ENCODE results near the gene POU3F3. TPM values are rescaled to one million over a fixed set of nuclear protein-coding genes. Genes with fewer than 3 reads are reported as not detected.

Gene POU3F3
- total and polyA plus RNA-seq, 8 donors: not detected

- no peak for TF ChIP-seq CTCF (IDR thresholded peaks at IDR 0.05)
- no peaks in the 10 kb centered on the region for H3K9me3 ChIP-seq
- FAIRE-seq (no peak), ATAC-seq (no peak), DNase-seq (no peak)
- intact Hi-C loops (cut with DNase I): loop anchor here in 1 of 3 donors (10.0 kb wide), 1 partner anchor 1696 kb away; no protein-coding TSS in a partner anchor
- no peak overlapping the region for H3K27ac ChIP-seq
- 59 to 60% methylated on average over 4 of the region's 4 CpGs for WGBS, 2 donors
- no peaks in the 10 kb centered on the region for H3K4me1 ChIP-seq
- H3K36me3 ChIP-seq: no peaks in the 10 kb centered on the region
- peaks cover 3 to 84% (median 38%) of the 10 kb centered on the region in 4 donors for H3K27me3 ChIP-seq
- no peak overlapping the region for H3K4me3 ChIP-seq
Observed at GRCh38 chr2:104860451-104860790, 6.5 kb downstream of the POU3F3 start.

- intact Hi-C loops (cut with DNase I): loop anchor here in 1 of 3 donors (10.0 kb wide), 1 partner anchor 1697 kb away; no protein-coding TSS in a partner anchor
- DNase-seq (no peak), ATAC-seq (no peak), FAIRE-seq (no peak)
- WGBS, 2 donors: 8 to 11% methylated on average over 11 of the region's 11 CpGs
- no peak overlapping the region for H3K27ac ChIP-seq
- TF ChIP-seq CTCF (IDR thresholded peaks at IDR 0.05): no peak
- no peak overlapping the region for H3K4me3 ChIP-seq
- no peaks in the 10 kb centered on the region for H3K36me3 ChIP-seq
- H3K27me3 ChIP-seq: peaks cover 3 to 91% (median 36%) of the 10 kb centered on the region in 4 donors
- no peaks in the 10 kb centered on the region for H3K9me3 ChIP-seq
- H3K4me1 ChIP-seq: no peaks in the 10 kb centered on the region
Observed at GRCh38 chr2:104861351-104862057, 7.6 kb downstream of the POU3F3 start.

GRCh38 chr2:104862058-104862941 is 8.4 kb downstream of the POU3F3 start:
- H3K4me3 ChIP-seq: no peak overlapping the region
- FAIRE-seq: no peak
- no peaks in the 10 kb centered on the region for H3K4me1 ChIP-seq
- H3K27ac ChIP-seq: no peak overlapping the region
- intact Hi-C loops (cut with DNase I): loop anchor here in 1 of 3 donors (10.0 kb wide), 1 partner anchor 1697 kb away; no protein-coding TSS in a partner anchor
- no peaks in the 10 kb centered on the region for H3K9me3 ChIP-seq
- 5 to 7% methylated on average over 58 to 60 of the region's 60 CpGs for WGBS, 2 donors
- H3K27me3 ChIP-seq: peaks cover 4 to 94% (median 36%) of the 10 kb centered on the region in 4 donors
- no peak for ATAC-seq
- H3K36me3 ChIP-seq: no peaks in the 10 kb centered on the region
- no peak for DNase-seq
- TF ChIP-seq CTCF (IDR thresholded peaks at IDR 0.05): no peak

- Histone ChIP-seq H3K36me3 (no peaks in the 10 kb centered on the region), H3K27me3 (peaks cover 5 to 94% (median 31%) of the 10 kb centered on the region in 4 donors), H3K4me3 (no peak overlapping the region), H3K4me1 (no peaks in the 10 kb centered on the region), H3K27ac (no peak overlapping the region), H3K9me3 (no peaks in the 10 kb centered on the region)
- no peak for TF ChIP-seq CTCF (IDR thresholded peaks at IDR 0.05)
- ATAC-seq (no peak), FAIRE-seq (no peak), DNase-seq (no peak)
- intact Hi-C loops (cut with DNase I): loop anchor here in 1 of 3 donors (10.0 kb wide), 1 partner anchor 1698 kb away; no protein-coding TSS in a partner anchor
- WGBS, 2 donors: 11 to 17% methylated on average over 8 of the region's 8 CpGs
Observed at GRCh38 chr2:104863146-104863467, 9.2 kb downstream of the POU3F3 start.
